ELR (cell line): ENCODE results near the gene PPFIA1.
"Not testable (repeated sequence)": the region's sequence is repeated elsewhere in the genome, so short reads cannot be mapped to it uniquely, and the experiment has no call there.

Experiments used
- DNase-seq: peaks from one replicate; pipeline ENCODE4 v3.0.0-alpha.2; 2015; ENCODE audit warnings: low read depth

The PPFIA1 gene

GRCh38 chr11:70325824-70326223 lies 55.3 kb downstream of the PPFIA1 start:
- DNase-seq: no peak

- DNase-seq: no peak
These were observed 55.9 kb downstream of the PPFIA1 start for GRCh38 chr11:70326365-70326811.

GRCh38 chr11:70326833-70327232 lies 56.3 kb downstream of the PPFIA1 start:
- no peak for DNase-seq

- DNase-seq: no peak
These were observed 57.2 kb downstream of the PPFIA1 start for GRCh38 chr11:70327717-70328116.

- no peak for DNase-seq
These were observed 58.1 kb downstream of the PPFIA1 start for GRCh38 chr11:70328556-70328955.

DNA sequence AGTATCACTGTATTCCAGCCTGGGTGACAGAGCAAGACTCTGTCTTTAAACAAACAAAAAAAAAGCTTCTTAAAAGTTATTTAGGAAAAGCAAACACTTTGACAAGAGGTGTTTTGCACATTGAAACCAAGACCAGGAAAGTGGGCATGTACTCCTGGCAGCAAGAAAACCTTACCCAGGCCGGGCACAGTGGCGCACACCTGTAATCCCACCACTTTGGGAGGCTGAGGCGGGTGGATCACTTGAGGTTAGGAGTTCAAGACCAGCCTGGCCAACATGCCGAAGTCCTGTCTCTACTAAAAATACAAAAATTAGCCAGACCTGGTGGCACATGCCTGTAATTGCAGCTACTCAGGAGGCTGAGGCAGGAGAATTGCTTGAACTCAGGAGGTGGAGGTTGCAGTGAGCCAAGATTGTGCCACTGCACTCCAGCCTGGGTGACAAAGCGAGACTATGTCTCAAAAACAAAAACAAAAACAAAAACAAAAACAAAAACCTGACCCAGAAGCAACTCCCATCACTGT lies 60.9 kb downstream of the PPFIA1 start:
- not testable (repeated sequence) for DNase-seq

DNA sequence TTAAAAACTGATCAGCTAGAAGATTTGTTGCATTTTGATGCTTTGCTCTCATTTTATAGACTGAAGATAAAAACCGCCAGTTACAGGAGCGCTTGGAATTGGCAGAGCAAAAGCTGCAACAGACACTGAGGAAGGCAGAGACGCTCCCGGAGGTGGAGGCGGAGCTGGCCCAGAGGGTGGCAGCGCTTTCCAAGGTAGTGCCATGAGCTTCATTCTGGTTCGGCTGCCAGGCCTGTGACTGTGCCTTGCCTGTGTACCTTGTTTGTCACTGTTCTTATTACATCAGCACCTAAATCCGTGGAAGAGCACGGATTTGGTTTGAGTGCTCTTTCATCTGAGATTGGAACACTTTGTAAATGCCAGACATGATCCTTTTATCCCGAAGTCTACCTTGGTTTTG lies 61.4 kb downstream of the PPFIA1 start:
- DNase-seq: no peak

DNA sequence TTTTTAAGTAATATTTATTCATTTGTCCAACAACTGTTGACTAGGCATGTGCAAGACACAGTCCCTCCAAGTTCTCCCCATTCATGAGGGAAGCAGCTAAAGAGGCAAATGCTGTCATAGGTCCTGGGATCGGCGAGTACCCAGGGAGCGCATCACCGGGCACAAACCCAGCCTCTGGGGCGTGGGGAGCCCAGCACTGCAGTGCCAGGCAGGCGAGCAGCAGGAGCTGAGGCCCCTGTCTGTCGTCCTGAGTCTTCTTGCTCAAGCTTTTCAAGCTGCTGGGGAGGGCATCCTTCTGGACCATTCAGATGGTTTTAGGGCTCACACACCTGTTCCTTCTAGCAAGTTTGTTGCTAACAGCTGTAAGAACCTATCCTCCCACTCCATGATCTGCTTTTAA lies 62.1 kb downstream of the PPFIA1 start:
- no peak for DNase-seq

DNA sequence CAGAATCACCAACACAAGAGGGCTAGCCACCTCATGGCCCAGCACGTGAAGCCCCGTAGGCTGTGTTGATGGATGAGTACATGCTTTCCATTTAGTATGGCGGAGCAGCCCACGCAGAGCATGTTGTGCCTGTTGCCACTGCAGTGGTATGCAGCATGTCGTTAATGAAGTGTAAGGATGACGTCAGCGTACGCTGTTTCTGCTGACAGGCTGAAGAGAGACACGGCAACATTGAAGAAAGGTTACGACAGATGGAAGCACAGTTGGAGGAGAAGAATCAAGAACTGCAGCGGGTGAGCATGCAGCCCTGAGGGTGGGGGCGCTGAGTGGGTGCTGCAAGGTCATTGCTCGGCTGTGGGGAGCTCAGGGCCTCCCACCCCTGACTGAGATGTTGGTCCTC lies 62.8 kb downstream of the PPFIA1 start:
- no peak for DNase-seq

GRCh38 chr11:70334351-70334995 lies 64.0 kb downstream of the PPFIA1 start:
- DNase-seq: no peak

DNA sequence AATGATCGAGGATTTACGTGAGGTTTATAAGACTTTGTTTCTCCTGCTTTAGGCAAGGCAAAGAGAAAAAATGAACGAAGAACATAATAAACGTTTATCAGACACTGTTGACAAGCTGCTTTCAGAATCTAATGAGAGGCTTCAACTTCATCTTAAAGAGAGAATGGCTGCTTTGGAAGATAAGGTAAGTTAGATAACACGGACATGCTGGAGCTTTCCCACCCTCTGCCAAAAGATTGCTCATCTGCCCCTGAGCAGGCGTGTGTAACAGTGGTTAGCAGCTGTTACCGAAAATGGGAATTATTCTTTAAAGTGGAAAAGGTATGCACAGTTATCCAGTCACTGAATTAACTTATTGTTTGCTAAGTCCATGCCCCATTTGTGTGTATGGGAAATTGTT lies 65.0 kb downstream of the PPFIA1 start:
- no peak for DNase-seq

- DNase-seq: no peak
These were observed 68.1 kb downstream of the PPFIA1 start for GRCh38 chr11:70338594-70338993.

DNA sequence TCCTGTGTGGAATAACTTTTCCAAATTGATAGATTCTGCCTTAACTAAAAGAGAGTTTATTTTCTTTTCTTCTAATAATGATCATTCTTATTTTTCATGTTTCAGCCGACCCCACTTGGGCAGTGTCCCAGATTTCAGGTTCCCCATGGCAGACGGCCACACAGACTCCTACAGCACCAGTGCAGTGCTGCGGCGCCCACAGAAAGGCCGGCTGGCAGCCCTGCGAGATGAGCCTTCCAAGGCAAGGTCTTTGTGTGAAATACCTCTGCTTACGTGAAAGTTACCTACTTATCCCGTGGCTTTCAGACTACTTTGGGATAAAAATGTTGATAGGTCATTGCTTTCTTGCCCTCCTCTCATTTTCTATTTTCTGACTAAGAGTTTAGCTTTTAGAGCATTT lies 68.6 kb downstream of the PPFIA1 start:
- DNase-seq: no peak

DNA sequence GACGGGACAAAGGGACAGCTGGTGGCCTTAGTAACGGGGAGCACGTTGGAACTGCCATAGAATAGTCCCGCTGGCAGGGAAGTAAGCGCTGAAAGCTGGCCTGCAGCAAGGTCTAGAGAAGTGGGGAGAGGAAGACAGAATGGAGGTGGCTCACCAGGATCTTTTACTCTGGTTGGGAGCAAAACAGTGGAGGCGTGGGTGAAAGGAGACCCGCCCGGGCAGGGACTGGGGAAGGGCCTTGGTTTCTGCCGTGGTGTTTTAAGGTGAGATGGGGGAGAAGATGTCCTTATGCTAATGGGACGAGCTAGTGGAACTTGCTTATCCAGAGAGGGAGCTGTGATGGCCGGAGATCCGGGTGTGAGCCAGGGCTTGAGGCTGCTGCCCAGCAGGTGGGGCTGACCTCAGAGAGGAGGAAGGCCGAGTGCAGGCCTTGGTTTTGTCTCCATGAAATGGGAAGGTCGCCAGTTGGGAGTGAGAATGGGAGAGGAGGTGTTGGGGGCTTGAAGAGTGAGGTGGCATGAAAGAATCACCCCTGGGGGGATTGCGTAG lies 71.5 kb downstream of the PPFIA1 start:
- no peak for DNase-seq

DNA sequence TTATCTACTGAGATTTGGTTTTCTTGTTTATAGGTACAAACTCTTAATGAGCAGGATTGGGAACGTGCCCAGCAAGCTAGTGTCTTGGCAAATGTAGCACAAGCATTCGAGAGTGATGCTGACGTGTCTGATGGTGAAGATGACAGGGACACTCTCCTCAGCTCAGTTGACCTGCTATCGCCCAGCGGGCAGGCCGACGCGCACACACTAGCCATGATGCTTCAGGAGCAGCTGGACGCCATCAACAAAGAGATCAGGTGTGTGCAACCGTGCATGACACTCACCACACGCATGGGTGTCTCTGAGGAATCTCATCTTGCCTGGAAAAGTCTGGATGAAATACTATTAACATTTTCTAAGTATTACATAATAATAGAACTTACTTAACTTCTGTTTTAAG lies 73.1 kb downstream of the PPFIA1 start:
- DNase-seq: no peak

DNA sequence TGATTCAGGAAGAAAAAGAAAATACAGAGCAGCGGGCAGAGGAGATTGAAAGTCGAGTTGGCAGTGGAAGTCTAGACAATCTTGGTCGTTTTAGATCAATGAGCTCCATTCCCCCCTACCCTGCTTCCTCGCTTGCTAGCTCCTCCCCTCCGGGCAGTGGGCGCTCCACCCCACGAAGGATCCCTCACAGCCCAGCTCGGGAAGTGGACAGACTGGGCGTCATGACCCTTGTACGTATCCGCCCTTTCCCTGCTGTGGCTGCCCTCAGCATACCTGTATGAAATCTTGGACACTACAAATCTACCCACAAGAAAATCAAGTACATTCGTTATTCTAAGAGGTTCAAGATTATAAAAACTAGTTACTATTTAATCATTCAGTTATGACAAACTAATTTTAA lies 77.7 kb downstream of the PPFIA1 start:
- no peak for DNase-seq

GRCh38 chr11:70348608-70349007 lies 78.1 kb downstream of the PPFIA1 start:
- no peak for DNase-seq

DNA sequence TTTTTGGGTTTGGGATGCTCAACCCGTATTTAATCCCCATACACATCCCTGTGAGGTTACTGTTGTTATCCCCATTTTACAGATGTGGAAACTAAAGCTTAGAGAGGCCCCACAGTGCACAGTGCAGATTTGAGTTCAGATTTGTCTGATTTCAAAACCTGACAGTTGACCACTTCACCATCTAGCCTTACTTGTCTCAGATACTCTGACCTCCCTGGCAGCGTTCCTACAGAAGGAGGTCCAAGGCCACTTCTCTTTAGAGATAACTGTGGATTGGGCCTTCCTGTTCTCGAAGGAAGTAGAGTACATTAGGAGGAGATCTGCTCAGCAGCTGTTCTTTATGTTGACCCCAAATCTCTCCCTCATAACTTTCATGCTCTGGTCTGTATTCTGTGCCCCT lies 81.2 kb downstream of the PPFIA1 start:
- no peak for DNase-seq

DNA sequence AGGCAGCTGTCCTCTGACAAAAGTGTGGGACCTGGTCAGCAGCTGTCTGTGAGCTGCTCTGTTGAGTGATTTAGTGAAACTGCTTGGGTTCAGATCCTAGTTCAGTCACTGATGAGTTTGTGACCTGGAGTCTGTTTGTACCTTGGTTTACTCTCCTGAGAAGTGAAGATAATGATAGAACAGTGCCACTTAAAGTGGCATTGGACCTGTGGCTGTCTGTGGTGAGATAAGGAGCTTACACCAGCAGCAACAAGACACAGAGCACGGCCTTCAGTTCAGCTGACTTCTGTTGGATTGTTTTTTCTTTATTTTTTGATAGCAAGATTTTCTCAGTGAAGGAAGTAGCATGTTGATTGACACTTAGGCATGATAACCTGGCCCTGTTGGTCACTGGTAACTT lies 81.6 kb downstream of the PPFIA1 start:
- no peak for DNase-seq

GRCh38 chr11:70352601-70353000 lies 82.1 kb downstream of the PPFIA1 start:
- no peak for DNase-seq

DNA sequence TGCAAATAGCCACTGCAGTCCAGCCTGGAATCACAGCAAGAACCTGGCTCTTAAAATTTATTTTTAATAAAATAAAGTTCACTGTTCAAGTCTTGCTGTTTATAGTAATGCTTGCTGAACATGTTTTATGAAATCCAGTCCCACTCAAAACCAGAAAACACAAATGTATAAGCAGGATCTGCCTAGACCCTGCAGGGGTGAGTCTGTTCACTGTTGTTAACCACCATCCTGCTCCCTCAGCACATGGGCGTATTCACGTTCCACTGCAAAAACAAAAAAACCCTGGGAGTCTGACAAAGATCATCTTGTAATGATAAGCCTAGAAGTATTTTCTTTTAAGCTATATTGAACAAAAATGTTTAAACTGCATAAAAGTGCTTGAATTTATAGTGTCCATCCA lies 82.8 kb downstream of the PPFIA1 start:
- DNase-seq: no peak

GRCh38 chr11:70353900-70354568 lies 83.5 kb downstream of the PPFIA1 start:
- no peak for DNase-seq

DNA sequence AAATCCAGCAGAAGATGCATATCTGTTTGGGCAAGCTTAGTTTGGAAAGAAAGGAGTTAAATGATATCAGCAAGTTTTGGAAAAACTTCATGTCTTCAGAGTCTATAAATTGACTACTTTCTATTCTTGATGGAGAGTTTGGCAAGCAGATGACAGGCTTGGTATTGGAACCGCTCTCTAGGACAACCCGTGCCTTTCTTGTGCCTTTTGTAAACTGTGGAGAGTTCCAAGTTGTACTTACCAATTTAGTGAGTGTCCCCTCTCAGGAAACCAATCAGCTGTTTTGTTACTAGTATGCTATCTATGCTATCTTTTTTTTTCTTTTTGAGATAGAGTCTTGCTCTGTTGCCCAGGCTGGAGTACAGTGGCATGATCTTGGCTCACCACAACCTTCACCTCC lies 84.1 kb downstream of the PPFIA1 start:
- DNase-seq: no peak

- no peak for DNase-seq
These were observed 88.3 kb downstream of the PPFIA1 start for GRCh38 chr11:70358753-70359152.
